Liver (tissue), 9 donors: ENCODE results near the gene PYCR2. TPM values are rescaled to one million over a fixed set of nuclear protein-coding genes. Genes with fewer than 3 reads are reported as not detected.

Source experiments
- DNase-seq: peaks from one replicate; pipeline ENCODE4 v3.0.0-alpha.2; 2017; ENCODE audit warnings: low spot score
- H3K27ac ChIP-seq, 2 donors: one replicate each; pipeline ENCODE4 v1.7.0; 2013; ENCODE audit warnings: inconsistent platforms in 2 of 2, low read length in 2 of 2, control low read depth in 1 of 2, low read depth in 1 of 2, mild to moderate bottlenecking in 1 of 2
- H3K27me3 ChIP-seq, 4 donors: one replicate each; pipeline versions ENCODE4 v1.6.1 to v1.7.0; 2013; ENCODE audit warnings: low read length in 3 of 4, inconsistent platforms in 1 of 4, mild to moderate bottlenecking in 1 of 4, moderate library complexity in 1 of 4; ENCODE audit not compliant: control insufficient read depth in 4 of 4, insufficient read depth in 4 of 4
- H3K36me3 ChIP-seq, 4 donors: one replicate each; pipeline versions ENCODE4 v1.6.1 to v1.7.0; 2013; ENCODE audit warnings: low read length in 3 of 4, mild to moderate bottlenecking in 3 of 4, low read depth in 1 of 4, moderate library complexity in 1 of 4; ENCODE audit not compliant: control insufficient read depth in 4 of 4, insufficient read depth in 3 of 4
- H3K4me1 ChIP-seq, 4 donors: one replicate each; pipeline versions ENCODE4 v1.6.1 to v1.7.0; 2013; ENCODE audit warnings: low read length in 3 of 4, mild to moderate bottlenecking in 3 of 4, moderate library complexity in 1 of 4; ENCODE audit not compliant: control insufficient read depth in 4 of 4, insufficient read depth in 4 of 4
- H3K4me3 ChIP-seq, 3 donors: one replicate each; pipeline versions ENCODE4 v1.6.1 to v1.7.0; 2013; ENCODE audit warnings: low read length in 3 of 3, control low read depth in 1 of 3, low read depth in 1 of 3, mild to moderate bottlenecking in 1 of 3
- H3K9ac ChIP-seq, 2 donors: one replicate each; pipeline ENCODE4 v1.7.0; 2013; ENCODE audit warnings: low read length in 2 of 2, mild to moderate bottlenecking in 2 of 2, moderate library complexity in 2 of 2, control low read depth in 1 of 2, low read depth in 1 of 2
- H3K9me3 ChIP-seq, 4 donors: one replicate each; pipeline versions ENCODE4 v1.6.1 to v1.7.0; 2013; ENCODE audit warnings: low read length in 3 of 4; ENCODE audit not compliant: control insufficient read depth in 4 of 4
- EGR1 ChIP-seq, 2 donors: IDR thresholded peaks; 2 replicates each; pipeline ENCODE4 v1.6.1; 2016 to 2018; ENCODE audit warnings: antibody characterized with exemption in 2 of 2, low read depth in 2 of 2
- FOXA1 ChIP-seq: IDR thresholded peaks from 2 replicates; pipeline ENCODE4 v1.6.1; 2016; ENCODE audit warnings: antibody characterized with exemption
- FOXA2 ChIP-seq: IDR thresholded peaks from 2 replicates; pipeline ENCODE4 v1.6.1; 2016; ENCODE audit warnings: antibody characterized with exemption
- GABPA ChIP-seq, 2 donors: IDR thresholded peaks in 1 of 2; conservative IDR thresholded peaks in 1 of 2; 2 replicates each; pipeline ENCODE4 v1.6.1; 2016; ENCODE audit warnings: antibody characterized with exemption in 2 of 2, mild to moderate bottlenecking in 1 of 2, moderate library complexity in 1 of 2
- HNF4A ChIP-seq, 2 donors: conservative IDR thresholded peaks; 2 replicates each; pipeline ENCODE4 v1.6.1; 2016; ENCODE audit warnings: antibody characterized with exemption in 2 of 2, mild to moderate bottlenecking in 2 of 2
- HNF4G ChIP-seq: IDR thresholded peaks from 2 replicates; pipeline ENCODE4 v1.6.1; 2016; ENCODE audit warnings: antibody characterized with exemption
- JUND ChIP-seq, 2 donors: IDR thresholded peaks; 2 replicates each; pipeline ENCODE4 v1.6.1; 2016; ENCODE audit warnings: antibody characterized with exemption in 2 of 2
- MAX ChIP-seq: IDR thresholded peaks from 2 replicates; pipeline ENCODE4 v1.6.1; 2016; ENCODE audit warnings: antibody characterized with exemption
- NR2F2 ChIP-seq: IDR thresholded peaks from 2 replicates; pipeline ENCODE4 v1.6.1; 2016; ENCODE audit warnings: antibody characterized with exemption
- RAD21 ChIP-seq, 2 donors: IDR thresholded peaks; 2 replicates each; pipeline ENCODE4 v1.6.1; 2016; ENCODE audit warnings: antibody characterized with exemption in 2 of 2, mild to moderate bottlenecking in 2 of 2
- REST ChIP-seq: IDR thresholded peaks from 2 replicates; pipeline ENCODE4 v1.6.1; 2016; ENCODE audit warnings: antibody characterized with exemption, mild to moderate bottlenecking
- RXRA ChIP-seq, 2 donors: IDR thresholded peaks; 2 replicates each; pipeline ENCODE4 v1.6.1; 2017 to 2018; ENCODE audit warnings: antibody characterized with exemption in 2 of 2, mild to moderate bottlenecking in 1 of 2
- SP1 ChIP-seq: IDR thresholded peaks from 2 replicates; pipeline ENCODE4 v1.6.1; 2018; ENCODE audit warnings: antibody characterized with exemption, mild to moderate bottlenecking
- TAF1 ChIP-seq: conservative IDR thresholded peaks from 2 replicates; pipeline ENCODE4 v1.6.1; 2016; ENCODE audit warnings: antibody characterized with exemption, mild to moderate bottlenecking
- YY1 ChIP-seq: IDR thresholded peaks from 2 replicates; pipeline ENCODE4 v1.6.1; 2016; ENCODE audit warnings: antibody characterized with exemption, mild to moderate bottlenecking
- ZBTB33 ChIP-seq: IDR thresholded peaks from 2 replicates; pipeline ENCODE4 v1.6.1; 2016; ENCODE audit warnings: antibody characterized with exemption
- WGBS: extraction: QIAGEN DNeasy Blood & Tissue Kit; methylation state at CpG from one replicate; pipeline ENCODE4 v1.1.7; 2013; 5-methylcytosine and 5-hydroxymethylcytosine counted together
- polyA plus RNA-seq, 2 donors: library from polyadenylated mRNA; stranded (reverse) in 1 of 2; unstranded in 1 of 2; fragments of 200-250 nt in 1 of 2; fragments of >200 nt in 1 of 2; fragmentation: Nextera tagmentation in 1 of 2; extraction: Ambion mirVana in 1 of 2; gene quantifications; one replicate each; pipeline versions ENCODE4 v1.2.1 to v1.2.3, GENCODE V29; 2013 to 2015
- total RNA-seq, 2 donors: library from RNA; depleted of rRNA; stranded (reverse); fragments of >200 nt; gene quantifications; one replicate each; pipeline ENCODE4 v1.2.3, GENCODE V29; 2014
- donor health status: healthy.
- donor health status: healthy.
- donor health status: healthy.
- donor health status: healthy.
- donor health status: healthy.

PYCR2 gene
- total and polyA plus RNA-seq, 4 donors = 16.8 to 41.0 (median 33.0) TPM

GRCh38 chr1:225944387-225944786 lies 20.3 kb upstream of the PYCR2 start (continued):
- TF ChIP-seq REST (no peak), HNF4G (no peak), FOXA2 (no peak), MAX (no peak)

GRCh38 chr1:225943582-225943981 lies 19.5 kb upstream of the PYCR2 start:
- DNase-seq = no peak
- no peaks in the 10 kb centered on the region for H3K9me3 ChIP-seq
- no peaks in the 10 kb centered on the region for H3K36me3 ChIP-seq
- no peak overlapping the region for H3K9ac ChIP-seq
- H3K4me3 ChIP-seq = no peak overlapping the region
- H3K4me1 ChIP-seq = no peaks in the 10 kb centered on the region
- H3K27me3 ChIP-seq = no peaks in the 10 kb centered on the region
- TF ChIP-seq RAD21 (IDR thresholded peaks at IDR 0.05) = no peak
- TF ChIP-seq MAX = no peak
- 87% methylated on average over 4 of the region's 4 CpGs for WGBS
- H3K27ac ChIP-seq = no peak overlapping the region

GRCh38 chr1:225942574-225942973 lies 18.5 kb upstream of the PYCR2 start:
- Histone ChIP-seq H3K27me3 (no peaks in the 10 kb centered on the region), H3K9ac (no peak overlapping the region), H3K36me3 (no peaks in the 10 kb centered on the region), H3K4me3 (no peak overlapping the region), H3K4me1 (no peaks in the 10 kb centered on the region), H3K27ac (no peak overlapping the region), H3K9me3 (no peaks in the 10 kb centered on the region)
- TF ChIP-seq NR2F2 (peak; percentile 56), YY1 (no peak), GABPA (IDR thresholded peaks at IDR 0.05 in 1 of 2, conservative IDR thresholded peaks at IDR 0.05 in 1 of 2) (no peak)
- 72% methylated on average over 7 of the region's 7 CpGs for WGBS
- DNase-seq = no peak

GRCh38 chr1:225941942-225942222 lies 17.8 kb upstream of the PYCR2 start:
- Histone ChIP-seq H3K27ac (no peak overlapping the region), H3K9ac (no peak overlapping the region), H3K9me3 (no peaks in the 10 kb centered on the region), H3K27me3 (no peaks in the 10 kb centered on the region), H3K36me3 (no peaks in the 10 kb centered on the region), H3K4me1 (peaks cover 0 to 2% (median 0%) of the 10 kb centered on the region in 4 donors), H3K4me3 (no peak overlapping the region)
- TF ChIP-seq RAD21 (IDR thresholded peaks at IDR 0.05) (no peak), MAX (no peak), HNF4G (no peak), FOXA1 (no peak), EGR1 (IDR thresholded peaks at IDR 0.05; ENCODE audit: low read depth in 2 of 2) (no peak), ZBTB33 (no peak), YY1 (no peak), FOXA2 (no peak), HNF4A (conservative IDR thresholded peaks at IDR 0.05) (no peak), SP1 (no peak), NR2F2 (no peak), TAF1 (no peak), JUND (IDR thresholded peaks at IDR 0.05) (no peak), GABPA (IDR thresholded peaks at IDR 0.05 in 1 of 2, conservative IDR thresholded peaks at IDR 0.05 in 1 of 2) (no peak), RXRA (IDR thresholded peaks at IDR 0.05) (no peak), REST (no peak)
- no peak for DNase-seq
- 68% methylated on average over 1 of the region's 1 CpG for WGBS
